ENCODE results near the gene RETNLB.

The RETNLB gene, protein sequence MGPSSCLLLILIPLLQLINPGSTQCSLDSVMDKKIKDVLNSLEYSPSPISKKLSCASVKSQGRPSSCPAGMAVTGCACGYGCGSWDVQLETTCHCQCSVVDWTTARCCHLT

DNA sequence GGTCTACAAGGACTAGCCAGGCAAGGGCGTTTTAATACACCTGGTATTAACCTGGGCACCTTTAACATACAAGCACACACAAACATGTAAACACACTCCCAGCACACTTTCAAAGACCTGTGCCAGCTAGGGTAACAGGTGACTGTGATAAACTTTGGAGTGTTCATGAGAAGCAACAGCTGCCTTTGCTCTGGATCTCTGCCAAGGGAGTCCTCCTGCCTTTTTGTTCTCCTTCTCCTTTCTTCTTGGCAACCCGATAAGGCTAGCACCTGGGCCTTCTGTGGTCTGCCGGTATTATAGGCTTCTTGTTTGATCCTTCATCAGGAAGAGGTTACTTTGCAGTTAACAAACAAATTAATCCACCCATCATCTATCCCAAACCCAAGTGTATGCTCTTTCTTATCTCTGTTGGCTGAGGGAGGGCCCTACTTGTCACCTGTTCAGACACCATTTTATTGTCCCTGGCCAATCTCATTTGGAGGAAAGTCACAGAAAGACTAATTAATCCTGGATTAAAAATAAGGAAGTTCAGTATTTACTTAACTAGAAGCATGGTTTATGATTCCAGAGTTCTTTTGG, at the start of gene RETNLB:
TSS of gene RETNLB (minus strand) at position 7 of the 579 bp plus-strand sequence. CDS start 225 bp downstream, outside the sequence.
- DNase-seq = no peak

DNA sequence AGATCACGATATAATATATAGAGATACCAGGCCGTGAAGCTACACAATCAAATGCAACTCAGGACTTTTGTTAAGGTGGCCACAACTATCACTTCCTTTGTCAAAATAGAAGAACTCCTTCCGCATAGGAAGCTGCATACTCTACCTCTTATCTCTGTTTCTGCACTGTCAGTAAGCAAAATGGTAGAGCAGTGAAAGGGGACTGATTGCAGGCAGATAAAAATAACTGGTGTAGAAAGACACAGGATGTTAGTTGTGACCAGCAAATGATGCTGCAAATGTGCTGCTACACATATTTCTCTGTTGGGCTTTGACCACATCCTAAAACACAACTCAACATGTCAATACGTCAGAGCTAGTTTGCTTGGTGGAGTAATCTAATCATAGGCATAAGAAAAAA, 49.1 kb upstream of the RETNLB start:
- DNase-seq = no peak

DNA sequence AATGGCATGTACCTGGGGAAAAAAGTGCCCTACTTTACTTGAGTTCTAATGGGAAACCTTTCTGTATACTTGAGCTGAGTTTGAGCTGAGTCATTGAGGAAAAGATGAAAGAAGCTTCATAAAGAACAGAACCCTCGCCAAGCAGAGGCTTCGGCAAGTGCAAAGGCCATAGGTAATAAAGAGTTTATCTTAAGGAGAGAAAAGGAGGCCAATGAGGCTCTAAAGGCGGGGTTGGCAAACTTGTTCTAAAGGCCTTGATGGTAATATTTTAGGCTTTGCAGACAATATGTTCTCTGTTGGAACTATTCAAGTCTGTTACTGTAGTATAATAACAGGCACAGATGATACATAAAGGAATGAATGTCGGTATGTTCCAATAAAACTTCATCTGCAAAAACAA, 47.8 kb upstream of the RETNLB start:
- no peak for DNase-seq

DNA sequence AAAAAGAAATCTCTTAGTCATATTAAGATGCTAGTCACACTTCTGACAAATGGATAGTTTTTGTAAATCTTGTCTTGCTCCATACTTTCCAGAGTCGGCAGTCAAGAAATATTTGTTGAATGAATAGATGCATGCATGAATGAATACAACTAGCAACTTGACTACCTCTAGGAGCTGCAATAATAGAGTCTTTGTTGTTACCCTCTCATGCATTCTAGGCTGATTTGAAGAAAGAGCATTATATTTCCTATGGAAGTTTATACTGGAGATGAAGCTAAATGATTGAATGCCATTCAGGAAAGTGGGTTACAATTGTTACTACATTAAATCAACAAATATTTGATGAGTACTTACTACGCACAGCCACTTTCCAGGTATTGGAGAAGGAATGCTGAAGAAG, 47.2 kb upstream of the RETNLB start:
- no peak for DNase-seq

DNA sequence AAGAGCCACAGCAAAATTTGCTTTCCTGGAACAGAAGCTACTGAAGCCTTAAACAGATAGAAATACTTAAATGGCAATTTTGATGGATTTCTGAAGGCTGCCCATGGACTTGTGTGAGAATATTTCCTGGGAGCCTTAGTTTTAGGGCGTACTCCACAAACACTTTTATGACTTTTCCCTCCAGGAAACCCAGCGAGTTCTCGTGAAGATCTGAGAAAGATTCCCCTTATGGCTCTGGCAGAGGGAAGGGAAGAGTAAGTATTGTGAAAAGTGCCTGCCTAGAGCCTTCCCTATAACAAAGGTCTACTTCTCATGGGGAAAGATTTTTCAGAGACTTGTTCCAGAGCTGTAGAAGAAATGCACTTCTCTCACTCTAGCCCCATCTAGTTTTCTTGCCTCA, 34.3 kb upstream of the RETNLB start:
- DNase-seq = no peak

DNA sequence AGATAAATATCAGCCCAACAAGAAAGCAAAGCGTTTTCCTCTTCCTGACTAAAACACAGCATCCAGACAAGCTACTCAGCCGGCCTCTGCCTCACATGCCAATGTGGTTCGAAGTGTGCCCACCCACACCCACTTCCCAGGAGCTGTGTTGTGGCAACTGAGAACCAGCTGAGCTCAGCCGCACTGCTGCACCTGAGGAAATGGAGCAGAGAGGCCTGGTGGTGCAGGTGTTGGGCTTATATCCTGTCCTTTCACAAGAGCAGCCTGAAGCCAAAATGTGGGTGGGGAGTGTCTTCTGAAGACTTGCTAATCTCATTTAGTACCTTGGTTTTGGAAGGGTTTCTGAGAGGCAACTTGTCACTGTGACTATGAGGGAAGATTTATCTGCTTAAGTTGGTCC, 23.0 kb upstream of the RETNLB start:
- no peak for DNase-seq

DNA sequence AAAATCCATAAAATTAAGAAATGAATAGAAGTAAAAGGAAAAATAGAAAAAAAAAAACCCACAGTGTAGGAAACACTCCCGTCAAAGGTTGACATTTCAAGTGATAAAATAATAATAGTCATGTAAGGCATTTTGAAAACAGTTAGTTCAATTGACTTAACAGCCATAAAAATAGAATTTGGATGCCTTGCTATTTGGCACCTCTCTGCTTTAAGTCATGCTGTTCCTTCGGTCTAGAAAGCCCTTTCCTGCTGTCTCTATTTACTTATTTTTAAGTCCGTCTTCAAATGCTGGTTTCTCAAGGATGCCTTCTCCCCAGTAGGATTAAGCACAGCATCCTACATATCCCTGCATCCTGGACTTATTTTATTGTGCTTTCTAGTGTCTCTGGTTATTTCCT, 22.3 kb upstream of the RETNLB start:
- DNase-seq = no peak

DNA sequence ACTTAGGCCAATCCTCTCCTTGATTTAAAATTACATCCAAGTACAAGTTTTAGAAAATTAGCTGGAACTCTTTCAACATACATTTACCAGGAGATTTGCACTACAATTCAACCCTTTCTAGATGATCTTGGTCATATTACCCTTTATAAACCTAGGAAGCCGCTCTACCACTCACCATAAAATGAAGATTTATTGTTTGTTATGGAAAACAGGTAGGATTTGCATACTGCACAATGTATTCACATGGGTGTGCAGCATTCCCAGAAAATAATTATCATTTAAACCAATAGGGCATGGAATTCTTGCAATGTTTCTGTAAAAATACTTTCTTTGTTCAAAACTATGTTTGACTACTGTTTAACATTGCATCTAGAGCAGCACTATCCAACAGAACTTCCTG, 18.4 kb upstream of the RETNLB start:
- no peak for DNase-seq

DNA sequence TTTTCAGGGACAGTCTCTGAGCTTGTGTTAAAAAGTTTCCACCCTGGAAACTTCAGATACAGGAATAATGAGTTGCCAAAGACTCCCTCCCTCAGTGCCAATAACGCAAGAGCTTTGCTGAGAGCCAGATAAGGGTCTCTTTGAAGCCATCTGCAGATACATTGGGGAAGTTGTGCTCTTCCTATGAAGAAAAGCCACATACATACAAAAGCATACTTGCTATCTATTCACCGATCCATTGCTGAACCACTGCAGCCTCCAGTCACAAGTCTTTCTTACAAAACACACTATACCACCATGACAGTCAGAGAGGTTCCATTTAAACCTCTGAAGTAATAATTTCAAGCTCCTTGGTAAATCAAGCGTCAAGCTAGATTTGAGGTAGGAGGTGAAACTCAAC, 10.0 kb upstream of the RETNLB start:
- DNase-seq = no peak

DNA sequence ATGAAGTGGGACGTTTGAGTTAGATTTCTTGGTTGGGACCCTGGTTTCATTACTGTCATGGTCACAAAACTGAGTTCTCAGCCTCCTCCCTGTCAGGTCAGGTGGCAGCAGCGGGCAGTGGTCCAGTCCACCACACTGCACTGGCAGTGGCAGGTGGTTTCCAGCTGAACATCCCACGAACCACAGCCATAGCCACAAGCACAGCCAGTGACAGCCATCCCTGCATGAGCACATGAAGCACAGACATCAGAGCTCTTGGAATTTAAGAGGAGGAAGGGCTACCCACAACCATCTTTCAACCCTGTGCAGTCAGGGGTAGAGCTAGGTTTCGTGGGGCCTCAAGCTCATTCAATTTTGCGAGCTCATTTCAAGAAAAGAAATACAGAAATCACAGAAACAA, 1.5 kb downstream of the RETNLB start:
- no peak for DNase-seq

DNA sequence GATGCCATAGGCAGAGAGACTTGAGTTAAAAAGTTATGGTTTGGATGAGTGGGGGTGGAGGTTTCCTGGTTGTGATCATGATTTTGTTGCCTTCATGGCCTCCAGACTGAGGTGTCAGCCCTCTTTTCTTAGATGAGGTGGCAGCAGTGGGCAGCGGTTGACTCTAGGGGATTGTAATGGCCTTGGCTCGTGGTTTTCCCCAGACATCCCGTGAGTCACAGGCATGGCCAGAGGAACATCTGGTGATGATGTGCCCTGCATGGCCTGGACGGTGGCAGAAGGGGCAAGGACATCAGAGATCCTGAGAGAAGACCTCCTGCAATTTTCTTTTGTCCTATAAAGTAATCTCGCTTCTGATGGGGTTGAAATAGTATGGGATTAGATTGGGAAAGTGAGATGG, 12.4 kb downstream of the RETNLB start:
- DNase-seq = no peak

DNA sequence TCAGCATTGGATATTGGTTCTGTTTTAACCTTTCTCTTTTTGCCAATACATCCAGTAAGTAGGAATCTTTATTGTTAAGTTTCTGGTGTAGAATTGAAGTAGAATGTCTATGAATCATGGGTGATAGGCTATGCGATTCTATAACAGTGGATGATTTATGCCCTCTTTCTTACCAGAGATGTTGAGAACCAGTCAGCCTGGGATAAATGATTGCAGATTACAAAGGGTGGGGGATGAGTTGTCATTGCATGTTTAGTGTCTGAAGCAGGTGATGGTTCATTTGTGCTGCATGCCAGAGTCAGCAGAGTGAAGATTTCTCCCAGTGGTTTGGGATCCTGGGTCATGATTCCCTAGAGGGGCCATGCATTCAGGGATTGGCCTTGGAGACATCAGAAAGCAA, 14.3 kb downstream of the RETNLB start:
- DNase-seq = no peak

DNA sequence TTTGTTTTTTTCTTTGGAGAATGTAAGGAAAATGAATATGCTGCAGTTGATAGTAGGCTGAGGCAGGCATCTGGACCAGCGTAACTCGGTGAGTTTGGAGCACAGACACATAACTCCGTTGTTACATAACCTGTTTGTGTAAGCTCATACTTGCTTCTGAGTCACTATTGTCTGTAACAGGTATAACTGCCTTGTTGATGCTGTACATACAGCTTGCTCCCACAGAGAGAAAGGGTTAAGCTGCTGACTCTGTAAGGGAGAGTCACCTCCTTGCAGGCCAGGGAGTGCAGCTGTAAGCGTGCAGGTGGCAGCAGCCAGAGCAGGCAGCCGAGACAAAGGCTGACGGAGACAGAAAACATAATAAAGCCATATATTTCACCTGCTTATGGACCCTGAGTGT, 20.4 kb downstream of the RETNLB start:
- DNase-seq = no peak

DNA sequence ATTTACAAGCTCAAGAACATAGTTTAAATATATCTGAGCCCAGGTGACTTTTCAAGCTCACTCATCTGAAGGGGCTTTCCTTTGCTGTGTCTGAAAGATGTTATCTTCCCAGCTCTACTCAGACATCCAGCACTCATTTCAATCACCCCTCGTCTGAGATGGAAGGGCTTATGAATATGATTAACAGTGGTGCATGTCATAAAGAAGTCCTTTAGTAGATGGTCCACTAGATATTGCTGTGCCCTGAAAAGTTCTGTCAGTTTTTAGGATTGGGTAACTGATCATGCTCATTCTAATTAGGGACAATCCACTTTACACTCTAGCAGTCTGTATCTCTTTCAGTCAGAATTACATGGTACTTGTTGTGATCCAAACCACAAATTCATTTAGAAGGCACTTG, 28.3 kb downstream of the RETNLB start:
- DNase-seq = no peak

DNA sequence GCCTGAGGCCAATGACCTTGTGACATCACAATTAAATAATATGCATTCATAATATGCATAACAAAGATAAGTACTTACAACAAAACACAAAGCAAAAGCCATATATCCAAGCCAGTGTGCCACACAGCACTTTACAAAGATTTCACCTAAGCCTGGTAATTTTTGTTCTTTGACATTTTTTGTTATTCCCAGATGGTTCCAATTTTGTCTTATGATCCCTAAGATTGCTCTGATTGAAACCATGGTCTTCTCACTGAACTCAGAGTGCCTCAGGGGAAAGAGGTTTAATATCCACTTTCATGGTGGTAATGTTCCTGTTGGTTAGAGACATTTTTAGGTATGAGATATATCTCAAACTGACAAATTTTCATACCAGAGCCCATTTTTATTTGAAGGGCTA, 29.1 kb downstream of the RETNLB start:
- no peak for DNase-seq

DNA sequence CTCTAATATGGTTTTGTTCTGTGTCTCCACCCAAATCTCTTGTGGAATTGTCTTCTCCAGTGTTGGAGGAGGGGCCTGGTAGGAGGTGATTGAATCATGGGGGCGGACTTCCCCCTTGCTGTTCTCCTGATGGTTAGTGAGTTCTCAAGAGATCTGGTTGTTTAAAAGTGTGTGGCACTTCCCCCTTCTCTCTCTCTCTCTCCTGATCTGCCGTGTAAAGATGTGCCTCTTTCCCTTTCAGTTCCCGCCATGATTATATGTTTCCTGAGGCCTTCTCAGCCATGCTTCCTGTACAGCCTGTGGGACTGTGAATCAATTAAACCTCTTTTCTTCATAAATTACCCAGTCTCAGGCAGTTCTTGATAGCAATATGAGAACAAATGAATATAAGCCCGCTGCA, 33.1 kb downstream of the RETNLB start:
- no peak for DNase-seq

DNA sequence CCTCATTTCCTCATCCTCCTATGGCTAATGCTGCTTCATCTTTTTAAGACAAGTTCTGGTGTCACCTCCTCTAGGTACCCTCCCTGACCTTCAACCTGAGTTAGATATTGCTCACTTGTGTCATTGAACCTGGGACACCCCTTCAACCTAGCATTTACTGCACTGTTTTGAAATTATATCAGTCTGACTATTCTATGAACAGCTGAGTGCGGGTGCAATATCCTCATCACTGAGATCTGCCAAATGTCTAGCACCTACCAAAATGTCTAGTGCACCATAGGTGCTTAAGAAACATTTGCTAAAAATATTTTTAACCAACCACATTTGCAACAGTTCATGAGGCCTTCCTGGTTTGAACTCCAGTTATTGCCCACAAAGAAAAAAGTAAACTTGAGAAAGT, 34.5 kb downstream of the RETNLB start:
- no peak for DNase-seq

DNA sequence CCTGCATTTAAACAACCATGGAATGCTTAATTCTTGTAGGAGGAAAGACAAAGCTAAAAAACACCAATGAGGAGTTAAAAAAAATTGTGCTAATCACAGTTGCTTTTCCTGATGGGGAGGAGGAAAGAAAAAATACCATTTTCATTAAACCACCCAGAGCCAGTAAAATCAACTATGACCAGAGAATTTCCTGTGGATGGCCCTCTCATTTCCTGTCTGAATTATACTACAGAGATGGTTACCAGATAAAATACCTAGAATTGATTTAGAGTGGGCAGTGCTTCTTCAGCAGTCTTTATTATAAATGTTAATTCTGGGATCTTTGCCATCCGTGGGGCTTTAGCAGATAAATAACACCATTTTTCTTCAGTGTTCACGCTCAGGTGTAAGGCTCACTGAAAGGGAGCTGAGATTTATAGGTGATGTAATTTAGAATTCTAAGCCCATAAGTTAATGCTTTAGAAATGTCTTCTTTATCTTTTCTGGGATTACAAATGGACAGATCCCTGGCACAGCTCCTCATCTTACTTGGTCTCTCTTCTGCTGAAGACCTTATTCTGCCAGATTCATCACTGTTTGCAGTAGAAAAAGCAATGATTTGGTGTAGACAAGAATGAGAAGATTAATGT, 37.9 kb downstream of the RETNLB start:
- DNase-seq = no peak

DNA sequence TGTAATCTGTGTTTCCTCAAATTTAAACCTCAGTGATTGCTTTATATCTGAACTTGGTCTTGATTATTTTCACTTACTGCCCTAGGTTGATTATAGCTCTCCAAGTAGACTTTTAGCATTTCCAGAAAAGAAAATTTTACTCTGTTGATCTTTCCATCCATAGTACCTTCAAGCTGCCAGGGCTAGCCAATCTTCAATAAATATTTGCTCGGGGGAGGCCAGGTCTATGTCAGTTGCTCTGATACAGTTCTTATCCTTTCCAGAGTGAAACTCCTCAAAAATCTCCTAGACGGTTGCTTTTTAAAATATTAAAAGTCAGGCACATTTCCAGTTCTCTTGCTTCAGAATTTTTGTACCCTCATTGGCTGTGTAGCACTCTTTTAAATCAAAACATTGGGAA, 38.8 kb downstream of the RETNLB start:
- no peak for DNase-seq

DNA sequence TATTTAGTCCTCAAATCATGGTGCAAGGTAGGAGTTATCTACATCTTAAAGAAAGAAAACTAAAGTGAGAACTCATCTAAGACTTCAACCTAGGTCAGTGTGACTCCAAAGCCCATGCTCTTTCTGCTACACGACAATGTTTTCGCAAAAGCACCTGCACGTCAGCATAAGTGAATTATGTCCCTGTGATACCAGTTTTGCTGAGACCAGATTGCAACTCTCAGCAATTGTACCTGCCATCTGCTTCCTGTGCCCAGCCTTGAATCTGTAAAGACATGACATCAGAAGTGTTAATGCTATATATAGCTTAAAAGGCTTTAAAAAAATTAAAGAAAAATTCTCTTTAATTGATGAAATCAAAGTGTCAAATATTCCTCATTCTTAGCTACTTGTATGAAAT, 43.4 kb downstream of the RETNLB start:
- no peak for DNase-seq

DNA sequence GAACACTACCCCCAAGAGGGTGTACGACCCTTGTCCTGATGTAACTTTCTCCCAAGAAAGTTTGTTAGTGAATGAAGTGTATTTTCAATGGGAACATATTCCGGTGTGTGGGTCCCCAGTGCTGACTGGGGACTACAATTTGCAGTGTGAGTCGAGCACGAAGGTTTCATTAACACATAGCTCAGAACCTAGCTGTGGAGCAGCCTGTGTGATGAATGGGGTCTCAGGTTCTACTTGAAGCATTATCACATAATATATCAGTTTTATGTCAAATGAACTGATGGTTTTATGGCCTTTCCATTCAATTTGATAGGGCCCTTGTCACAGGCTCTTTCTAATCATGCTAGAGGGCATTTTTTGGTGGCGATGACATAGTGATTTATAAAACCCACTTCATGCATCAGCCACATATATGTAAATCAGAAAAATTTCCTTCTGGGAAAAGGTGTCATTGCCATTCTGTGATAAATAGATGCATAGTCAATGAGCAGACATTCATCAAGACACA, 44.1 kb downstream of the RETNLB start:
- no peak for DNase-seq

All from inflammatory macrophage treated with lipopolysaccharide for 4 hours (primary cell).